Measurements from ENCODE around the gene RPN1.
A peak's percentile ranks its signal among the peaks of the same experiment; 100 is the strongest.

The RPN1 gene

DNA sequence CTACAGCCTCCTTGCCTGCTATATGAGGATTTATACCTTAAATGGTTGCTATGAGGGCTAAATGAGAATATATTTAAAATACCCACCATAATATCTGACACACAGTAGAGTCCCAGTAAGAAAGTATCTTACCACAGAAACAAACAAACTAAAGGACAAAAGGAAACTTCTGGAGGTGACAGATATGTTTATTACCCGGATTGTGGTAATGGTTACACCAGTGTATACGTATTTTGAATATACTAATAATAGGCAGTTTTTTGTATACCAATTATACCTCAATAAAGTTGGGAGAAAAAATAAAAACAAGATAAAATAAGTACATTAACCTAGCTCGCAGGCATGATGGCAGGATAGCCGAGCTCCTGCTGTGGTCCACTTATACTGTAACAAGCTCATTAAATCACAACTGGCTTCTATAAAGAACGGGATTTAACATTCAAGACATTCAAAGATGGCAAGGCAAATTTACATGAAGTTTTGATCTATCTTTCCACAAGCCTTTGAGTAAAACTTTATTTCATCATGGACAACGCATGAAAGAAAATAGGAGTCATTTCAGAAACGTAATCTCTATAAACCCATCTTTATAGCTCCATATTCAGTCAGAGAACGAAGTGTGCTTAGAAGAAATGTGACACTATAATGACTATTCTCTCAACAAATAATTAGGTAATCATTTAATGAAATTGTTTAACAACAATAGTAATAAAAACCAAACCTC is 1.5 kb downstream of the RPN1 start:
- DNase-seq (ENCODE audit: low read depth): no peak

DNA sequence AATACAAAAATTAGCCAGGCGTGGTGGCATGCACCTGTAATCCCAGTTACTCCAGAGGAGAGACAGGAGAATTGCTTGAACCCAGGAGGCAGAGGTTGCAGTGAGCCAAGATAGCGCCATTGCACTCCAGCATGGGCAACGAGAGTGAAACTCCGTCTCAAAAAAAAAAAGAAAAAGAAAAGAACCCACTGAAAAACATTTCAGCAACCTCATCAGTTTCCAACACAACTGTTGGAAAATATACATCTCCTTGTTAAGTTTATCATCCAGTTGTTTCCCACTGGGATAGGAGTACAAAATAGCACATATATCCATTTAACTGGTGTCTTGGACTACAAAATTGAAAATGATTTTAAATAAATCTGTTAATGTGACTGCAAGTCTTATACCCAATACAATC is 2.2 kb downstream of the RPN1 start:
- DNase-seq (ENCODE audit: low read depth): no peak

DNA sequence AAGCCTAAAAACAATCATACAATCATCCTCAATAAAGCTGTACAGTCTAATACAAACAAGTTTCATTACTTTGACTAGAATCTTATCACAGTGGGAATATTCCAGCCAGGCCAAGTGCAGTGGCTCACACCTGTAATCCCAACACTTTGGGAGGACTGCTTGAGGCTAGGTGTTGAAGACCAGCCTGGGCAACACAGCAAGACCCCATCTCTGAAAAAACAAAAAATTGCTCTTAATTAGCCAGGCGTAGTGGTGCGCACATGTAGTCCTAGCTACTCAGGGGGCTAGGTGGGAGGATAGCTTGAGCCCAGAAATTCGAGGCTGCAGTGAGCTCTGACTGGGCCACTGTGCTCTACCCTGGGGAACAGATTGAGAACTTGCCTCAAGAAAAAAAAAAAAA is 3.3 kb downstream of the RPN1 start:
- no peak for DNase-seq (ENCODE audit: low read depth)

DNA sequence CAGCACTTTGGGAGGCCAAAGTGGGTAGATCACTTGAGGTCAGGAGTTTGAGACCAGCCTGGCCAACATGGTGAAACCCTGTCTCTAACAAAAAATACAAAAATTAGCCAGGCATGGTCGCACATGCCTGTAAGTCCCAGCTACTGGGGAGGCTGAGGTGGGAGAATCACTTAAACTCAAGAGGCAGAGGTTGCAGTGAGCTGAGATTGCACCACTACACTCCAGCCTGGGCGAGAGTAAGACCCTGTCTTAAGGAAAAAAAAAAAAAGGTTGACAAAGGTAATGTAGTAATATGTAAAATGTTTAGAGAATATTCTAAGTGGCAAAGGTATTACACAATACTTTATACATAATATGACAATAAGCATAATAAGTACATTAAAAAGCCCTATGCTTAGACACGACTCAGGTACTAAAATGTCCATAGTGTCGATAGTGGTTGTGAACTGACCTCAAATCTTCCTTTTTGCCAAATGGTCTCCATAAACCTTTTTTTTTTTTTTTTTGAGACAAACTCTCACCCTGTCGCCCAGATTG is 16.5 kb downstream of the RPN1 start:
- no peak for DNase-seq (ENCODE audit: low read depth)

DNA sequence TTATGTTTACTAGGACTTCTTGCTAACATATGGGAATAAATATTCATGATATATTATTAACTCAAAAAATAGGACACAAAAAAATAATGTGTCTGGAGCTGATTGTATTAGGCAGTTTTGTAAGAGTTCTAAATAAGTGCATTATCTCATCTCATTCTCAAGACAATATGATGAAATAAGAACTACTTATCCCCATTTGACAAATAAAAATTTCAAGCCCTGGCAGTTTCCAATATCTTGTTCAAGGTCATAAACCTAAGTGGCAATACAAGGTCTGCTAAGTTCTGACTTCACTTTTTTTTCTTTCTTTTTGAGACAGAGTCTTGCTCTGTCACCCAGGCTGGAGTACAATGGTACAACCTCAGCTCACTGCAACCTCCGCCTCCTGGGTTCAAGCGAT is 18.3 kb downstream of the RPN1 start:
- DNase-seq (ENCODE audit: low read depth): no peak

DNA sequence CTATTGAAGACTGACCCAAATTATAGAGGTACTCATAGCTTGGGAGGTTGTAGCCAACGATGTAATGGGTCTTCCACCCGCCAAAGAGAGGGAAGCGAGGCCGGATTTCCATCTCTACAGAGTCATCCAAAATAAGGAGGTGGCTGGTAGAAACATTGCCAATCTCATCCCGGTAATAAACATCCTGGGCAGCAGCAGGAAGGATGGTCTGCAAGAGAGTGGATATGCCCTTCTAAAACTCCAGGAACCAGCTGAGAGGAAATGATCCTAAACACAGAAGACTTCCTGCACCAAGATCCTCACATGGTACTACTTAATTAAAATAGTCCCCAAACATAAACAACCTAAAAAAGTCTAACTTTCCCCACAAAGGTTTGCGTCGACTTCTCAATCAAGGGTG is 20.7 kb downstream of the RPN1 start:
- no peak for DNase-seq (ENCODE audit: low read depth)

DNA sequence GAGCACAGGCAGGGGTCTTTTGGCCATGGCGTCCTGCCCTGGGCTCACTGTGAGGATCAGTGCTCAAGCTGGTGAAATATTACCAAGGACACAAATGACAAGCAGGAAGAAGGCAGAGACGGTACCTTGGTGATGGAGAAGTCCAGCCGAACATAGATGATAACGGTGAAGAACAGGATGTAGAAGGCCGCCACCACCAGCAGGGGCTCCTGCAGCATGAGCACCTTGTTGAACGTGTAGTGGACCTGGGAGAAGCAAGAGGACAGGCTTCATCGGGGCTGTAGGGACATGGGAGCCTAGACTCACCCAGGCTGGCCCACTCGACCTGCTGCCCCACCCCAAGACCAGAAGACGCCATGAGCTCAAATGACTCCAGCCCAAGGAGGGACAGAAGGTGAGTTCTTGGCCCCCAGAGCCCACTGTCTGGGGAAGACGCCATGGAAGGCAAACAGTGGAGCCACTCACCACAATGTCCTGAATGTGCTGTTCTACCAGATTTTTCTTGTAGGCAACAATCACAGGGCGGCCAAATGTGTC is 25.1 kb downstream of the RPN1 start:
- no peak for DNase-seq (ENCODE audit: low read depth)

DNA sequence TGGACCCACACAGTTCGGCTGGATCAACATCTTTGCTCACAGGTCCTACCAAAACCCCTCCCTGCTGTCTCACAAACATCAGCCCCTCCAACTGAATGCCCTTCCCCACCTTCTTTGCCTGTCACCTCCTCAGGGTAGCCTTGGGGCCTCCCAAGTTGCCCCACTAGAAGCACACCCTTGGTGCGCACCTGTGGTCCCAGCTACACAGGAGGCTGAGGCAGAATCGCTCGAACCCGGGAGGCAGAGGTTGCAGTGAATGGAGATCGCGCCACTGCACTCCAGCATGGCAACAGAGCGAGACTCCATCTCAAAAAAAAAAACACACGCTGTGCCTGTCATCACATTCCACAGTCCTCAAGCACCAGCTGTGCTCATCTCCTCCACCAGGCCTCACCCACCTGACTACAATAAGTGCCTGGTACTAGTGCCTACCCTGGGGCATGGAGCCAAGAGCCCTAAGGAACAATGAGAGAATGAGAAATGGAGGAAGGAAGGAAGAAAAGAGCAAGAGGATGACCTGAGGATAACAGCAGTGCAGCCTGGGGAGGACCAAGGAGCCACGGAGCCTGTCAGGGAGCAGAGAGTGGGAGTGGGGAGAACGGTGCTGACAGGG is 26.0 kb downstream of the RPN1 start:
- DNase-seq (ENCODE audit: low read depth): no peak

DNA sequence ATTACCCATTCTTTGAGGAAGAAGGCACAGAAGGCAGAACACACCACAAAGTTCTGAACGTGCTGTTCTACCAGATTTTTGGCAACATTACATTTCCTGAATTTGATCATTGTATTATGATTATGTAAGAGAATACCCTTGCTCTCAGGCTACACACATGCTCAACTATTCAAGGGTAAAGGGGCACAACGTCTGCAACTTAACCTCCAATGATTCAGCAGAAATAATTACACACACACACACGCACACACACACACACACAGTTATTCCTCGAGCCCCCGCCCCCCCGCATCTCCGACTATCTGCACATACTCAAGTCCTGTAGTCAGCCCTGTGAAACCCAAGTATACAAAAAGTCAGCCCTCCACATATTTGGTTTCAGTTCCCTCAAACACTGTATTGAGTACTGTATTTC is 26.8 kb downstream of the RPN1 start:
- no peak for DNase-seq (ENCODE audit: low read depth)

DNA sequence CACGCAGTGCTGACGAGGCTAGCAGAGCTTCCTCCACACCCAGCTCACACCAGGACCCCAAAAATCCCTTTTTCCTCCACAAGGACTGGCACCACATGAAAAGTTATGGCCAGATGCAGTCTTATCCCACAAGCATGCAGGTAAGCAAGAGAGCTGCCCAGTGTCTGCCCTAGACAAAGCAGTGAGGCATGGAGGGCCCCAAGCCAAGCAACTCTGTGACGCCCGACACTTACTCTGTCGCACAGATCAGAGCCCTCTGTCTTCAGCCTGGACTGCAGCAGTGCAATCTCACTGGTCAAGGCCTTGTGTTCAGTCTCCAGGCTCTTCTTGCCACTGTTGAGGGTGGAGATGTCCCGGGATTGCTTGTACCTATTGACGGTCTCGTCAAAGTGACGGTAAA is 28.7 kb downstream of the RPN1 start:
- DNase-seq (ENCODE audit: low read depth): no peak

DNA sequence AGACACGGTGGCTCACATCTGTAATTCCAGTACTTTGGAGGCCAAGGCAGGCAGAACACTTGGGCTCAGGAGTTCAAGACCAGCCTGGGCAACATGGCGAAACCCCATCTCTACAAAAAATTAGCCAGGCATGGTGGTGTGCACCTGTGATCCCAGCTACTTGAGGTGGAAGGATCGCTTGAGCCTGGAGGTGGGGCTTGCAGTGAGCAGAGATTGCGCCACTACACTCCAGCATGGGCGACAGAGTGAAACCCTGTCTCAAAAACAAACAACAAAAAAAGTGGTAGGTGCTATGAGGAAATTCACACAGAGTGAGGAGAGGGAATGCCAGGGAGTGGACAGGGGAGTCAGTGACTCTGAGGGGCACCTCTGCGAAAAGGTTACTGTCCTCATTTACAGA is 29.4 kb downstream of the RPN1 start:
- no peak for DNase-seq (ENCODE audit: low read depth)

DNA sequence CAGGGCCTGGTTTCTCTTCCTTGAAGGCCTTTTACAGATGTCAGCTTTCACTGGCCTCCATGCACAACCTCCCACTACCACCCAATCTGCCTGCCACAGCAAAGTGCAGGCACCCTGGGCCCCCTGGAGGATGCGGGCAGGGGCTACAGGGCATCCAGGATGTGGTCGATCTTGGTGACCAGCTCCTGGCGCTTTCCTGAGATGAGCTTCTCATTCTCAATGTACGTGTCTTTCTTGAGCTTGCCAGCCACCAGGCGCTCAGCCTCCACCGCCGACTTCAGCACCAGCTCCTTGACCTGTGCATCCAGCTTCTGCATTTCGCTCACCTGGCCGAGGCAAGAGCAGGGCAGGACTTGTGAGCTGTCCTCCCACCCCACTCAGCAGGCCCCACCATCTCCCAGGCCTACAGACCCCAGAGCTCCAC is 30.3 kb downstream of the RPN1 start:
- DNase-seq (ENCODE audit: low read depth): no peak

DNA sequence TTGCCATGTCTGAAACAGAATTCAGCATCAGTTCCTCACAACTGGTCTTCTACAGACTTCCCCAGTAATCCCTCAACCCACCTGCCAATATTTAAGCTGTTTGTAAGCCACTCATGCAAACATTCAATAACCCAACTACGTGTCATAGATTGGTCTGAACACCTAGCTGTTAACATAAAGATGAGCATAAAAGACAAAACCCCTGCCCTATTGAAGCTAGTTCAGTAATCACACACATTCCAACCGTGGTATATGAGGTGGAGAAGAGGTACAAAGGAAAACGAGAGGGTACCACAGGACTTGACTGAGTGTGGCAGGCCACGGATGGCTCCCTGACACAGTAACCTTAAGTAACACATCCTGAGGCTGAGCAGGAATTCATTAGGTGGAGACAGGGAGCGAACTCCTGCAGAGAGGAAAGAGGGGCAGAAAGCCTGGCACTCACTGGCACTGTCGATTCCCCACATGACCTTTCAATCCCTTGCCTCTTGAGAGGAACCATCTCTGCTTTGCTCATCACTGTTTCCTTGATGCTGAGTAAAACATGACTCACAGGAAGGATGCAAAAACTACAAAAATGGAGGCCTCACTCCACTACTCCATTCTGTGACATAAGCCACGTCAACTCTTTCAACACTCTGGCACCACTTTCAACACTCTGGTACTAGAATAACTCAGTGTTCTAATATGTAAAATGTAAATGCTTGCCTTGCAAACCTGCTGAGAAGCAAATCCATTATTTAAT is 31.3 kb downstream of the RPN1 start:
- DNase-seq (ENCODE audit: low read depth): peak; percentile 50

DNA sequence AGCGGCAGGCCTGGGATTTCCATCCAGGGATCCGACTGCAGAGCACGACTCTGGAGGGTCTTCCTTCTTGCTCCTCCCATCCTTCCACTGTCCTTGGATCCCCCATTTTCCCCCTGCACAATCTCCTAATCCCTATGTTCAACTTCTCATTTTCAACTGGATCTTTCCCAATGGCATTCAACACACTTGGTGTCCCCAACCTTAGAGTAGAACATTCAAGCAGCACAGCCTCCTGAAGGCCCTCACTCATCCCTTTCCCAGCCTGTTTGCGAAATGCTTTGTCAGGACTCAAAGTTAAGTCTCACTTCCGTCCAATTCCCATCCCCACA is 32.3 kb downstream of the RPN1 start:
- DNase-seq (ENCODE audit: low read depth): no peak

DNA sequence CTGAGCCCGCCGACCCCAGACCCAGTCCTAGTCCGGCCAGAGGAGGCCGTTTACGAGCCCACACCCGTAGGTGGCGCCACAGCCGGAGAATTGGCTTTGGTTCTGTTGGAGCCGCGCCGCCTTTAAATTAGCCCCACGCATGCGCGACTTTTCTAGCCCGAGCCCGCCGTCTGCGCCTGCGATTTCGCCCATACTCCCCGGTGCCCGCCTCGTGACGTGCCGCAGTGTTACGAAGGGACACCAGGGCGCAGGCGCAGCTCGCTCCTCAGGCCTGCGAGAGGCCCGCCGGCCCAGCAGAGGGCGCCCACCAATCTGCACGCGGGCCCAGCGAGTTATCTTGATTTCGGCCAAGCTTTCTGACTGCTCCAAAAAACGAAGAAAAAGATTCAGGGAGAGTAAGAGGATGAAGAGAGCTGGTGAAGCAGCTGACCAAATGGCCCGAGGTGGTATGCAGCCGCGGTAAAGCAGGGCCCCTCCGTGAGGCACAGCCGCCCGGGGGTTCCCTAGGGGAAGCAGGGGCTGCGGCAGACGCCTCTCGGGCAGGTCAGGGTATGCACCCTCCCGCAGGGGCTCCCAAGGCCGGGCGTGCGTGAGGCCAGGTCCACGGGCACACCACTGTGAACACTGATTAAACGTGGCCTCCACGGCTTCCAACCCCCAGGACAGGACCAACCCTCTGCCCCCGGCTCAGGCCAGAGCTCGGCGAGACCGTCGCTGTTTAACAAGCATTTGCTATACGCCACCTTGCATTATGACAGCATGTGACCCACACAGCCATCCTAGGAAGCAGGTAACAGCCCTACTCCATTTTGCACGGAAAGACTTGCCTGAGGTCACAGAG is 32.8 kb downstream of the RPN1 start:
- peak; percentile 88 for DNase-seq (ENCODE audit: low read depth)

DNA sequence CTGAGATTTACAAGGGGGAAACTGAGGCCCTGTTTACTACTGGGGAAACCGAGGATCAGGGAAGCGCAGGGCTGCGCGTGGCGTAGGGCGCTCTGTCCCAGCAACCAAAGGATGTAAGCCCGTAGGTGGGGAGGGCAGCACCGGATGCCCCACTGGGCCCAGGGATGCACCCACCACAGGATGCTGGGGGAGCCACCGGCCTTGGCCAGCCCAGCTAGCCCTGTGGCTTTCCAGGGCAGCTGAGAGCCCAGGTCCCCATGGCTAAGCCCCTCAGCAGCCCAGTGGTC is 33.4 kb downstream of the RPN1 start:
- DNase-seq (ENCODE audit: low read depth): no peak

DNA sequence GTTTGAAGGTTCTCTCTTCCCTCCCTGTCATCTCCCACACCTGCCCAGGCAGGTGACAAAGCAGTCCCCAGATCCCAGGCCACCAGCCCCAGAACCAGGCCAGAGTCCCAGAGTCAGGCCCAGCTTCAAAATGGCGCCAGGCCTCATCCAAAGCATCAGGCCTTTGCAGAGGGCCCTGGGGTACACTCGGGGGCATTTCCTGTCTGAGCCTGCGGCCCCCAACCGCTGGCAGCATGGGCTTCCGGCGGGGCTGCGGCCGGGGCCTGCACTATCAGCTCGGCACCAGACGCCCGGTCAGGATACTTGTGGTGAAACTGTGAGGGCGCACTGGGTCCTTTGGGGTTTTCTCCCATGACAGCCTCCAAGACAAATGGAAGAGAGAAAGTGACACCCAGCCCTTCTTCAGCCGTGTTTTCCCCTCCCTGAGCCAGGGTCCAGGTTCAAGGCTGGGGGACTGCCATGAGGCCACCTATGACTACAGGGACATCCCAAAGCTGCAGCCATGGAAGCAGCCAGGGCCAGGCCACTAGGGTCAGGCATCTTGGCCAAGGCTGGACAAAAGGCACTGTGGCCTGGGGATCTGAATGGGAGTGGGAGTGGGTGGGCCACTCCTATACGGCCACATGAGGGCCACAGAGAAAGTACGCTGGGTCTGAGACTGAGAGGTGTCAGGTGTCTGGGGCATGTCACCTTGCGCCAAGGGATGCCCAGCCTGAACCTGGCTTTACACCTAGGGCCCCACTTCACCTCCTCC is 33.9 kb downstream of the RPN1 start:
- DNase-seq (ENCODE audit: low read depth): no peak

DNA sequence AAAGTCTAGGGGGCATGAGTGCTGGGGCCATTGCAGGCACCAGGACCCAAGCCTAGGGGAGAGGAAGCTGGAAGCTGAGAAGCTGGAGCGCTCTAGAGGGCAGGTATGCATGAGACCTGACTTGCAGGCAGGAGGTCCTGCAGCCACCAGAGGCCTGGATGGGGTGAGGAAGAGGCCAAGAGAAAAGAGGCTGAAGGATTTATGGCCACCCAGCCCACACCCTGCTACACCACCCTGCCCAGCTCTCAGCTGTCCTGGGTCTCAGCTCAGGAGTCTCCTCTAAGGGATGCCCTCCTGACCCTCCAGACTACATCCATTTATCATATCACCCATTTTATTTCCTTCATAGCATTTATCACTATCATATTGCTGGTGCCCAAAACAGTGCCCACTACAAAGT is 36.5 kb downstream of the RPN1 start:
- no peak for DNase-seq (ENCODE audit: low read depth)

DNA sequence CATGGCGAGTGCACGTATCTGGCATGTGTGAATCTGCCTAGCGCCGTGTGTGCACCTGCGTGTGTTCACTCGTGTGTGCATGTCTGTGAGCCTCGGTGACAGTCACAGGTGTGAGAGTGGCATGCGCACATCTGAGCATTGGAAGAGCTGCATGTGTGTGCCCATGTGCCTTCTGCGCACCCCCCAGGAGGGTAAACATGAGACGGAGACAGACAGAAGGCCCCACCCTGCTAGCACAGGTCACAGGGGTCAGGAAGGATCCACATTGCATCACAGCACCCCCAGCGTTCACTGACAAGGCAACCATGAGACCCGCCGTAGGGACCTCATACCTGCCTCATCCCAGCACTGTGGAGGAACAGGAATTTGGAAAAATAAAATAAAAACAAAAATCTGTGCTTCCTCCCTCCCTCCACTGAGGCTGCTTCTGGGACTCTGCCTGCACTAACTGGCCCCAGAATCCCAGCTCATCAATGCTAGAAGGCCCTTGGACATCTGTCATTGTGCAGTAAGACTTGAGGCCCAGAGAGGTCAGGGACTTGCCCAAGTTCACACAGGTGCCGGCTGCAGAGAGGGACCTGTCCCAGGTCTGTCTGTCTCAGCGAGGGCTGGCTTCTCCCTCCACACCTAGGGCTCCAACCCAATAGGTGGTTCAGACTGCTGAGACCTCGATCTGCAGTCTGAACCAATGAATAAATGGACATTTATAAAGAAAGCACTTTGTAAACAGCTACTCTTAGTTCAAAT is 37.4 kb downstream of the RPN1 start:
- no peak for DNase-seq (ENCODE audit: low read depth)

DNA sequence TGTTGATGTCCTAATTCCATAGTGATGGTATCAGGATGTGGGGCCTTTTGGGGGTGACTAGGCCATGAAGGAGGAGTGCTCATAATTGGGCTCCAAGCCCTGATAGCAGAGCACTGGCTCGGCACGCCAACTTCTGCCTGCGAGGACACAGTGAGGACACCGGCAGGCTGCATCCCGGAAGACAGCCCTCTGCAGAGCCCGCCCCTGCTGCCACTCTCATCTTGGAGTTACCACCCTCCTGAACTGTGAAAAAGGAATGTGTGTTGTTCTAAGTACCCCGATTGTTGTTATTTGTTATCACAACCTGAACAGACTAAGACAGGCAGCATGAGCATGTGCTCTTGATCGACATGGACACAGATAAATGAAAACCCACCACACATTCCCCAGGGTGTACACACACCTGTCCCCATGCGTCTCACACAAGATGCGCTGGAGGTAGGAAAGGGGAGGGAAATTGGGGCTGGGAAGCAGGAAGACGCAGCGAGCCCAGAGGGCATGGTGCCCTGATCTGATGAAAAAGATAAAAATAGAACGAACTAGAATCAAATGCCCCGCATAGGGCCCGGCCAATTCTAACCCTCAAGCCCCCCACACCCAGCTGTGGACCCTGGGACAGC is 40.1 kb downstream of the RPN1 start:
- DNase-seq (ENCODE audit: low read depth): no peak

Measured in GM04504 (cell line).